Measurements from ENCODE around the gene NTF3.

NTF3 gene

GRCh38 chr12:5520037-5520436, 88.1 kb downstream of the NTF3 start:
- no peaks in the 10 kb centered on the region for H3K36me3 Mint-ChIP-seq (ENCODE audit: insufficient read depth)
- H3K4me1 Mint-ChIP-seq (ENCODE audit: low read depth in 2 of 2), result no peaks in the 10 kb centered on the region
- DNase-seq, result no peak
- H3K27me3 Mint-ChIP-seq, result peaks cover 9 to 21% of the 10 kb centered on the region in 2 donors
- no peak overlapping the region for H3K4me3 Mint-ChIP-seq
- no peak overlapping the region for H3K27ac Mint-ChIP-seq
- no peaks in the 10 kb centered on the region for H3K9me3 Mint-ChIP-seq
- ATAC-seq (replicated peaks), result no peak

- ATAC-seq (replicated peaks), result no peak
Measured at GRCh38 chr12:5520831-5521230, 88.9 kb downstream of the NTF3 start.

DNA sequence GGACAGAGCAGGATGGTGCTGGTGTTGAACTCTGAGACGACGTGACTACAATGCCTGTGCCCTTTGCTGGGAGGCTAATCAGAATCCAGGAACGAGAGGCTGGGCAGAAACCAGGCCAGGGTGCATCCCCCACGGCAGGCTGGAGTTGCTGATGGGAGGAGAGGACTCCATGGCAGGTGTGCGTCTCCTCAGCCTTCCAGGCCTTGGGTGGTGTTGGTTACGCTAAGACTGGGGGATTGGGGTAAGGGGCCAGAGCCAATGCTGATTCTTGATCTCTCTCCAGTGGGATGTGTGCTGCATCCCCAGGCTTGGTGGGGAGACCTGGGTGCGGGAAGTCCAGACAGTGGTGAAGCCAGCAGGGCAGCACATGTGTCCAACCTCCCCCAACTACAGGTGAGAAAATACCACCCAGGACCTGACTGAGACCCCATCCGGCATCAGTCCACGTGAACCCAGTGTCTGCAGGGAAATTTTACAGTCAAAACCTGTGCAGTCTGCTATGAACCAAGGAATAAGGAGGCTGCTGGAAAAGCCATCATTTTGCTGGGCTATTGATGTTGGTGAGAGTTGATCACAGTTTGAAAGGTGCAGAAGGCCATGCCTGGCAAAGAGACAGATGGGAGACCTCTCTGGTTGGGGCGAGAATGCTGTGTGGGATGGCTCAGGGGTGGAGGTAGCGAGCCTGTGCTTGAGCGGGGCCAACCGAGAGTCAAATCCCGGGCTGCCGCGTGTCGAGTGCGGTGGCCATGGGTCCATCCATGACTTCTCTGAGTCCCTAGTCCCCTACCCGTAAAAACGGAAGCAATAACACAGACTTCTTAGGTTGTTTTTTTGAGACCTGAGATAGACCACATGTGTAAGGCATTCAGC, 89.8 kb downstream of the NTF3 start:
- peaks cover 9 to 21% of the 10 kb centered on the region in 2 donors for H3K27me3 Mint-ChIP-seq
- H3K4me3 Mint-ChIP-seq, result no peak overlapping the region
- no peaks in the 10 kb centered on the region for H3K36me3 Mint-ChIP-seq (ENCODE audit: insufficient read depth)
- DNase-seq (no peak), ATAC-seq (replicated peaks) (no peak)
- H3K27ac Mint-ChIP-seq, result no peak overlapping the region
- no peaks in the 10 kb centered on the region for H3K9me3 Mint-ChIP-seq
- H3K4me1 Mint-ChIP-seq (ENCODE audit: low read depth in 2 of 2), result no peaks in the 10 kb centered on the region

More at GRCh38 chr12:5520831-5521230, 88.9 kb downstream of the NTF3 start:
- no peak overlapping the region for H3K27ac Mint-ChIP-seq
- no peaks in the 10 kb centered on the region for H3K9me3 Mint-ChIP-seq
- H3K27me3 Mint-ChIP-seq, result peaks cover 9 to 21% of the 10 kb centered on the region in 2 donors
- H3K36me3 Mint-ChIP-seq (ENCODE audit: insufficient read depth), result no peaks in the 10 kb centered on the region
- no peaks in the 10 kb centered on the region for H3K4me1 Mint-ChIP-seq (ENCODE audit: low read depth in 2 of 2)
- no peak for DNase-seq
- H3K4me3 Mint-ChIP-seq, result no peak overlapping the region

DNA sequence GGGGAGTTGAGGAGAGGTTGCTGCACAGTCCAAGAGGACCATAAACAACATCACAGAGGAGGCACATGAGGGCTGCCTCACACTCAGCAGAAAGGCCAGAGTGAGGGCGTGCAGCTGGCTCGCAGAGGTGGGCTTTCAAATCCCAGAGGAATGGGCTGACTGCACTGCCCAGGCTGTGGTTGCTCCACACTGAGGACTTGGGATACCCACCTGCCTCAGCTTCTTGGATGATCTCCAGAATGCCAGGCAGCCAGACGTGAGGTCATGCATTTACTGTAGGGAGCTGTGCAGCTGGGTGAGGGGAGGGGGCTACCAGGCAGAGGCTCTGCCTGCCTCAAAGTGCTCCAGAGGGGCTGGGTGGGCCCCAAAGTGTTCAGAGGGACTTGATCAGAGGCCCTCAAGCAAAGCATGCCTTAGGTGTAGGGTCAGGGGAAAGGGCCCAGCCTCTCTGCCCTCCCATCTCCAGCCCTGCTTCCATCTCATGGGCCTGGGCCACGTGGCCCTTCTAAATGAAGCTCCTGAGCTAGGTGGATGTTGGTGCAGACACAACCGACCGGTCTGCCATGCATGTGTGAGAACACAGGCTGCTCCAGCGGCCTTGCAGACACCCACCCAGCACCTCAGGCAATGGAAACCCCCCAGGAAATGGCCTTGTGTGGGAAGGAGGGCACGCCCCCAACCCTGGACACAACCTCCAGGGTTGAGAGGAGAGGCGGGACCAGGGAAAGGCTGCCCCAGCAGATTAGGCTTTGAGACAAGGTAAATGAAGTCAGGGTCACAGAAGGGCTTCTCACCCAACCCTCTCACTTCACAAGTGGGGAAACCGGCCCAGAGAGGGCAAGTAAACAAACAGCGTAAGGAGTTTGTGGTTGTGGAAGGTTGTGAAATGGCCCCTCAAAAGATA, 90.8 kb downstream of the NTF3 start:
- no peak for DNase-seq

DNA sequence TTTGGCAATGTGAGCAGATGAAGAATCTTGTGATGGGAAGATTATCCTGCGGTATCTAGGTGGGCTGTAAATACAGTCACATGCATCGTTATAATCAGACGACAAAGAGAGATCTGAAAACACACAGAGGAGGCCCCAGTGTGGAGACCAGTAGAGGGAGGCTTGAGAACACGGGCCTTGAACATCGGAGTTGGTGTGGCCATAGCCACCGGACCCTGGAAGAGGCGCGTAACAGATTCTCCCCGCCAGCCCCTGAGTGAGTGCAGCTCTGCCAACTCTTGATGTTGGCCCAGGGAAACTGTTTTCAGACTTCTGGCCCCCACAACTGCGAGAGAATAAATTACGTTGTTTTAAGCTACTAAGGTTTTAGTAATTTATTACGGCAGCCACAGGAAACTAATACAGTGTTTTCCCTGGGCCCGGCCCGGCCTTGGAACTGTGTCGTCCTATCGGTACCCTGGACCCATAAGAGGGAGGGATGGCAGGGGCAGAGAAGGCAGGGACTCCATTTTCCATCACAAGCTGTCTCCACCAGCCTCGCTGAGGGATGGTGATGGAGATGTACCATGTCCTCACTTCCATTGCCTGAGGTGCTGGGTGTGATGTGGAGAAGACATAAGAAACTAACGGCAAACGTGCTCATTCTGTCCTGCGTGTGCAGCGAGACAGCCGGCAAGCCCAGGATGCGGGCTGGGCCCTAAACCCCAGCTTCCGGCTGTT, 91.6 kb downstream of the NTF3 start:
- H3K27ac Mint-ChIP-seq, result no peak overlapping the region
- no peak overlapping the region for H3K4me3 Mint-ChIP-seq
- DNase-seq (no peak), ATAC-seq (replicated peaks) (no peak)
- H3K9me3 Mint-ChIP-seq, result no peaks in the 10 kb centered on the region
- H3K36me3 Mint-ChIP-seq (ENCODE audit: insufficient read depth), result no peaks in the 10 kb centered on the region
- no peaks in the 10 kb centered on the region for H3K4me1 Mint-ChIP-seq (ENCODE audit: low read depth in 2 of 2)
- peaks cover 9 to 21% of the 10 kb centered on the region in 2 donors for H3K27me3 Mint-ChIP-seq

More for the DNA sequence above, 90.8 kb downstream of the NTF3 start:
- H3K4me3 Mint-ChIP-seq, result no peak overlapping the region
- no peaks in the 10 kb centered on the region for H3K9me3 Mint-ChIP-seq
- no peak for ATAC-seq (replicated peaks)
- H3K36me3 Mint-ChIP-seq (ENCODE audit: insufficient read depth), result no peaks in the 10 kb centered on the region
- no peaks in the 10 kb centered on the region for H3K4me1 Mint-ChIP-seq (ENCODE audit: low read depth in 2 of 2)
- H3K27ac Mint-ChIP-seq, result no peak overlapping the region
- peaks cover 9 to 21% of the 10 kb centered on the region in 2 donors for H3K27me3 Mint-ChIP-seq

DNA sequence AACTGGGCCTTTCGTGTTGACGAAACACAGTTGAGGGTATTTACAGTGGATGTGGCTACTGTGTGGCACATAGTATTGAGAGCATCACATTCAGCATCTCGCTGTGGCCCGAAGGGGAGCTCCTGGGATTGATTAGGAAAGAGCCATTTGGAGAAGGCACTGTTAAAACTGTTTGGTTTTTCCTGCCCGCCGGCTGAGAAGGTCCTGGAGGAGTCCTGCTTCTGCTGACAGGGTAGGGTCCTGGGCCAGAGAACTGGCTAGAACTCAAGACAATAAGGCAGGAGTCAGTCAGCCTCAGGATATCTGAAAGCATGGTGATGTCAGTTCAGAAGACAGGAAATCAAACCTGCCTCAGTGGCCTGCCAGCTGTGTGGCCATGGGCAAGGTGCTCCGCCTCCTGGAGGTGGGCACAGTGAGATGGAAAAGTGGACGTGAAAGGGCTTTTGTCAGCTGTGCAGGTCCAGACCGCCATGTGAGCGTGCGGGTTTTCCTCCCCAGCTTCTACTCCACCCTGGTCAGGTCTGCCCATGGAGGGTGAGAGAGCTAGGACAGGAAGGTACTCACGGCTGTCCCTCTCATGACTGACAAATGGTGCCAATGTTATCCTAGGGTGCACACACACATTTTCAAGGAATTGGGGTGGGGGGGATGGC, 92.3 kb downstream of the NTF3 start:
- DNase-seq, result no peak
- no peak for ATAC-seq (replicated peaks)
- peaks cover 9 to 21% of the 10 kb centered on the region in 2 donors for H3K27me3 Mint-ChIP-seq

GRCh38 chr12:5524769-5525436, 93.0 kb downstream of the NTF3 start:
- DNase-seq (no peak), ATAC-seq (replicated peaks) (no peak)
- Mint-ChIP-seq H3K9me3 (no peaks in the 10 kb centered on the region), H3K36me3 (ENCODE audit: insufficient read depth) (no peaks in the 10 kb centered on the region), H3K27me3 (peaks cover 4 to 21% of the 10 kb centered on the region in 2 donors), H3K4me1 (ENCODE audit: low read depth in 2 of 2) (no peaks in the 10 kb centered on the region), H3K4me3 (no peak overlapping the region), H3K27ac (no peak overlapping the region)

More for the DNA sequence above, 92.3 kb downstream of the NTF3 start:
- Mint-ChIP-seq H3K4me3 (no peak overlapping the region), H3K27ac (no peak overlapping the region), H3K4me1 (ENCODE audit: low read depth in 2 of 2) (no peaks in the 10 kb centered on the region), H3K36me3 (ENCODE audit: insufficient read depth) (no peaks in the 10 kb centered on the region), H3K9me3 (no peaks in the 10 kb centered on the region)

- Mint-ChIP-seq H3K36me3 (ENCODE audit: insufficient read depth) (no peaks in the 10 kb centered on the region), H3K4me3 (no peak overlapping the region), H3K27me3 (peaks cover 0 to 17% of the 10 kb centered on the region in 2 donors), H3K9me3 (no peaks in the 10 kb centered on the region), H3K27ac (no peak overlapping the region), H3K4me1 (ENCODE audit: low read depth in 2 of 2) (no peaks in the 10 kb centered on the region)
- DNase-seq, result no peak
- ATAC-seq (replicated peaks), result no peak
Measured at GRCh38 chr12:5525783-5526367, 94.0 kb downstream of the NTF3 start.

DNA sequence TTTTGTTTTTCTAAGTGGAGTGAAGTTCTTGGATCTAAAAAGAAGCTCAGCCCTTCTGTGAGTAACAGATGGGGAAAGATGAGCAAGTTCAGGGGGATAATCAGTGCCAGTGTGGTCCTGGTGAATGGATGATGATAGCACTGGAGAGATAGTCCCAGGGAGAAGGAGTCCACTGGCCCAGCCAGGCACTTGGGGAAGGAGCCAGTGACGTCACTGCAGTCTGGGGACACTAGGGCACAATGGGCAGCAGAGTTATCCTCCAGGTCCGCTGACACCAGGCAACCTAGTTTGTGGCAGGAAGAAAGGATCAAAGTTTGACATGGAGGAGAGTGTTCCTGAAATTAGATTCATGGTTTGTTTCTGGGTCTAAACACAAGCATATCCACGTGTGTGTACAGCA, 101.5 kb downstream of the NTF3 start:
- no peaks in the 10 kb centered on the region for H3K36me3 Mint-ChIP-seq (ENCODE audit: insufficient read depth)
- H3K4me1 Mint-ChIP-seq (ENCODE audit: low read depth in 2 of 2), result no peaks in the 10 kb centered on the region
- peaks cover 29 to 41% of the 10 kb centered on the region in 2 donors for H3K27me3 Mint-ChIP-seq
- ATAC-seq (replicated peaks) (no peak), DNase-seq (no peak)
- H3K4me3 Mint-ChIP-seq, result no peak overlapping the region
- H3K27ac Mint-ChIP-seq, result no peak overlapping the region
- peaks cover 0 to 14% of the 10 kb centered on the region in 2 donors for H3K9me3 Mint-ChIP-seq

DNA sequence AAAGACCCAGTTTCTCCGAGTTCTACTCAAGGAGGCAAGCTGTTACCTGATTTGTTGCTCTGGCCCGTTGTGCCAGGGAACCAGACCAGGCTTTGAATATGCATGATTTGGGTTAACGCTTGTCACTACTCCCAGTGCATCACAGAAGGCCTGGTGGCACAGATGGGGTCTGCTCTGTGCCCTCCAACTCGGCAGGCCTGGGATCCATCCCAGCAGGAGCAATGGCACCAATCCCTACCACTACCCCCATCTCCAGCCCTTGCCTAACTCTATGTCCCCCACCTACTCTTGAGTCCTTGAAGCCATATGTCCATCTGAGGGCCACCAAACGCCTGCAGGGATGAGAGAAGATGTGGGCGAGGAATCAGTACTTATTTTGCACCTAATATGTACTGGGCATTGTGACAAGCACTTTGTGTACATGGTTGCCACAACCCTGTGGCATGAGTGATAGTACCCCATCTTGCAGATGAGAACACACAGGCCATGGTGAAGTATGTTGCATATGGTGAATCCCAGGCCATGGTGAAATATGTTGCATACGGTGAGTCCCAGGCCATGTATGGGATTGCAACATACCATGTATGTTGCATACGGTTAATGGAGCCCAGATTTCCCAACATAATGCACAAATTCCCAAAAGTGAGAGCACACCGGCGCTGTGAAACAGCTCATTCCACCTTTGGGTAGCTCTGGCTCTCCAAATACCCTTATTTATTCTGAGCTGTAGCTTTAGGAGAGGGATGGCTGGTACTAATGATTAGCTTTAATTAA, 102.7 kb downstream of the NTF3 start:
- no peak overlapping the region for H3K27ac Mint-ChIP-seq
- no peaks in the 10 kb centered on the region for H3K4me1 Mint-ChIP-seq (ENCODE audit: low read depth in 2 of 2)

GRCh38 chr12:5535541-5535940, 103.6 kb downstream of the NTF3 start:
- Mint-ChIP-seq H3K4me3 (no peak overlapping the region), H3K36me3 (ENCODE audit: insufficient read depth) (no peaks in the 10 kb centered on the region), H3K27me3 (peaks cover 31 to 41% of the 10 kb centered on the region in 2 donors), H3K9me3 (peaks cover 0 to 20% of the 10 kb centered on the region in 2 donors), H3K27ac (no peak overlapping the region), H3K4me1 (ENCODE audit: low read depth in 2 of 2) (no peaks in the 10 kb centered on the region)
- DNase-seq (no peak), ATAC-seq (replicated peaks) (no peak)

More for the DNA sequence above, 102.7 kb downstream of the NTF3 start:
- DNase-seq (no peak), ATAC-seq (replicated peaks) (no peak)
- Mint-ChIP-seq H3K36me3 (ENCODE audit: insufficient read depth) (no peaks in the 10 kb centered on the region), H3K27me3 (peaks cover 31 to 41% of the 10 kb centered on the region in 2 donors), H3K9me3 (peaks cover 0 to 20% of the 10 kb centered on the region in 2 donors), H3K4me3 (no peak overlapping the region)

Measured in effector memory CD8-positive, alpha-beta T cell (primary cell).